Activated CD4-positive, CD25-positive, alpha-beta regulatory T cell treated with anti-CD3 and anti-CD28 coated beads, Interleukin-2, amount 50 U/mL, for 16 hours (primary cell): Measurements from ENCODE around the gene ATRNL1.
"Not testable (repeated sequence)": the region's sequence is repeated elsewhere in the genome, so short reads cannot be mapped to it uniquely, and the experiment has no call there.

ENCODE experiments used
- DNase-seq: peaks from one replicate; pipeline ENCODE4 v3.0.0-alpha.2; 2020; ENCODE audit warnings: low read depth, low spot score

The ATRNL1 gene

DNA sequence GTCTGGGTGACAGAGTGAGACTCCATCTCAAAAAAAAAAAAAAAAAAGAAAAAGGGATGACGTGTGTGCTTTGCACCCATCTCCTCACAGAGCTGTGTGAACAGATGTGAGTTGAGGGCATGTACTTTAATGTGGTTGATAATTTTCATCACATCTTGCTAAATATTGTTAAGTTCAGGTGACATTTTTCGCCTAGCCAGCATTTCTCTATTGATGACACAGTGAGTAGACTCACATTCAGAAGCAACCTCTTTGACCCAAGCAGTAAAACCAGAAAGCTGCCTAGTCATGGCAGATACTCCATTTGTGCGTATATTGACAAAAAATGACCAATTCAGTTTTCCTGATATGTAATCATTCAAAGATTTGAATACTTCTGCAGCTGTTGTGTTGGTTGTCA, 126.0 kb downstream of the ATRNL1 start:
- DNase-seq = no peak

- no peak for DNase-seq
These were observed 128.9 kb downstream of the ATRNL1 start for GRCh38 chr10:115222039-115222438.

- DNase-seq = no peak
These were observed 146.6 kb downstream of the ATRNL1 start for GRCh38 chr10:115239761-115240160.

GRCh38 chr10:115250784-115251183, 157.6 kb downstream of the ATRNL1 start:
- no peak for DNase-seq

- not testable (repeated sequence) for DNase-seq
These were observed 160.6 kb downstream of the ATRNL1 start for GRCh38 chr10:115253765-115254164.

DNA sequence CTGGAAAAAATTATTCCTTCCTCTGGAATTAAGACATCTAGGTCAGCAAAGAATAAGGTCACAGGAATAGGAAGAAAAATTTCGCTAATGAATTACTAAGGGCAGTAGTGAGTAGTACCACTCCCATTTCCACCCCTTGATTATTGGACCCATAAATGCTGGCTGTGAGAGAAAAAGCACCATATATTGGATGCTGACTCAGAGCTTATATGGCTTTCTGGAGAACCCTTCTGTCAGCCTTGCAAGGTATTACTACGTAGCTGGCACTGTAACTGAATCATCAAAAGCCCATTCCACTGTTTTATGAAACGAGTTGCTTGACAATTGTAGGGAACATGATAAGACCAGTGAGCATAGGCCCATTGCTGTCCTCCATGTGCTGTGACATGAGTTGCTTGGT, 179.3 kb downstream of the ATRNL1 start:
- DNase-seq = no peak

- DNase-seq = no peak
These were observed 185.1 kb downstream of the ATRNL1 start for GRCh38 chr10:115278294-115278693.

DNA sequence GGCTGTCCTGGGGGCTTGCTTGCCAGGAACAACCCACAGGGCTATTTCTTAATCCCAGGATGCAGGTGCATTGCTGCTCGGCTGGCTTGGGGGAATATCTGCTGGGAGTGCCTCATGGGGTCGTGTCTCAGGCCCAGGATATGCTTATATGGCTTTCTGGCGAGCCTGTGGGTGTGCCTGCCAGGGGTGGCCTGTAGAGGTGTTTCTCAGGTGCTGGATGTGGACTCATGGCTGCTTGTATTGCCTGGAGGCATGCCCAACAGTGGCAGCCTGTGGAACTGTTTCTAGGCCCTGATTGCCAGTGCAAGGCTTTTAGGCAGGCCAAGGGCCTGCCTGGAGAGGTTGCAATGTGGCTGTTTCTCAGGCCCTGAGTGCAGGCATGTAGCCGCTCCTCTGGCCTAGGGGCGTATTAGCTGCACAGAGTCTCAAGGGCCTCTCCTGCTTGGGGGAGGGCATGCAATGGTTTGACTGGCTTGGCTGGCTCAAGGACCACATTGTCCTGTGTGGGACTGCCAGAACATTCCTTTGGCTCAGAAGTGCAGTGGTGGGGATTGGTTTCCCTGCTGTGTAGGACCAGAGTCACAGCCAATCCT, 202.1 kb downstream of the ATRNL1 start:
- DNase-seq = no peak

DNA sequence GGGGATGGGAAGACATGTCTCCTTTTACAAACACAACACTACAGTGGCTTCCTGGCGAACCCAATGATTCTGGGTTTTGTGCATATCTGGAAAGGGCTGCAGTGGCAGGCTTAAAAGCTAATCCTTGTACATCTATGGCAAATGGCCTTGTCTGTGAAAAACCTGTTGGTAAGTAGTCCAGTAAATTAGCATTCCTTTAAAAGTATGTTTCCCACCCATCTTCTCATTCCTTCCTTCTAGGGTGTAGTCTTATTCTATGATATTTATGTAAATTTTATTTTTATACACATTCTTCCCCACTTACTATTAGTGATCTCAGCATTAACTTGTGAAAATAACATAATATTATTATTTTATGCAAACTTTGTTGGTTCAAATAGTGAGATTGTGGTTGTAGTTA, 206.9 kb downstream of the ATRNL1 start:
- DNase-seq = no peak

GRCh38 chr10:115319669-115320068, 226.5 kb downstream of the ATRNL1 start:
- not testable (repeated sequence) for DNase-seq

DNA sequence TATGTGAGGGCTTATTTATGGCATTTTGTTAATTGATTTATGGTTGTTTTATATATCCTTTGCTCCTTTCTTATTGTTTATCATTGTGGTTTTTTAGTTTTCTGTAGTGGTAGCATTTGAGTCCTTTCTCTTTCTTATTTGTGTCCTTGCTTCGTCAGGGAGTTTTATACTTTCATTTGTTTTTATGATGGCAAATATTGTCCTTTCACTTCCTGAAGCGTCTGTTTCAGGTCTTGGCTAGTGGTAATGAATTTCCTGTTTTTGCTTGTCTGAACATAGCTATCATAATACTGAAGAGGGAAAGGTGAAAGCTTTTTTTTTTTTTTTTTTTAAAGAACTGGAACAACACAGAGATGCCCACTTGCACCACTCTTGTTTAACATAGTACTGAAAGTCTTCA, 228.2 kb downstream of the ATRNL1 start:
- DNase-seq = no peak

GRCh38 chr10:115328331-115328730, 235.2 kb downstream of the ATRNL1 start:
- DNase-seq = no peak

- DNase-seq = no peak
These were observed 242.2 kb downstream of the ATRNL1 start for GRCh38 chr10:115335366-115335765.

- DNase-seq = no peak
These were observed 262.1 kb downstream of the ATRNL1 start for GRCh38 chr10:115355162-115355760.

DNA sequence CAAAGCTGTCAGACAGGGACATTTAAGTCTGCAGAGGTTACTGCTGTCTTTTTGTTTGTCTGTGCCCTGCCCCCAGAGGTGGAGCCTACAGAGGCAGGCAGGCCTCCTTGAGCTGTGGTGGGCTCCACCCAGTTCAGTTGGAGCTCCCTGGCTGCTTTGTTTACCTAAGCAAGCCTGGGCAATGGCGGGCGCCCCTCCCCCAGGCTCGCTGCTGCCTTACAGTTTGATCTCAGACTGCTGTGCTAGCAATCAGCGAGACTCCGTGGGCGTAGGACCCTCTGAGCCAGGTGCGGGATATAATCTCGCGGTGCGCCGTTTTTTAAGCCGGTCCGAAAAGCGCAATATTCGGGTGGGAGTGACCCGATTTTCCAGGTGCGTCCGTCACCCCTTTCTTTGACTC, 274.8 kb downstream of the ATRNL1 start:
- DNase-seq = not testable (repeated sequence)

DNA sequence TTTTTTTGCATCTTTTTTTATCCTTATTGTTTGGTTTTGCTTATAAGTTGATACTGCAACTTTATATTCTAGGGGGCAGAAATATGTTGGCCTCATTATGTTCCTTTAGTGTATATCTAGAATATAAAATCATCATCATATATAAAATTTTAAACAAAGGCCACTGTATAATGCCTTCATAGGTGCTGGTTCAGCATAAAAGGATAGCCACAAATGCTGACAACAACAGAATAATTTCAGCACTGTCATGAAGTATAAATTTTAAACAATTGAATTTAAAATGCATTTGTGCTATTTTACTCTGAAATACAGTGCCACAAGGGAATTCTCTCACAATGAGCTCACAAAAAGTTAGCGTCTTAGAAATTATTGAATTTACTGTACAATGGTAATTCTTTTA, 285.9 kb downstream of the ATRNL1 start:
- DNase-seq = no peak

GRCh38 chr10:115384665-115385064, 291.5 kb downstream of the ATRNL1 start:
- DNase-seq = no peak

GRCh38 chr10:115390607-115391006, 297.4 kb downstream of the ATRNL1 start:
- DNase-seq = no peak

GRCh38 chr10:115398026-115398425, 304.9 kb downstream of the ATRNL1 start:
- DNase-seq = no peak

DNA sequence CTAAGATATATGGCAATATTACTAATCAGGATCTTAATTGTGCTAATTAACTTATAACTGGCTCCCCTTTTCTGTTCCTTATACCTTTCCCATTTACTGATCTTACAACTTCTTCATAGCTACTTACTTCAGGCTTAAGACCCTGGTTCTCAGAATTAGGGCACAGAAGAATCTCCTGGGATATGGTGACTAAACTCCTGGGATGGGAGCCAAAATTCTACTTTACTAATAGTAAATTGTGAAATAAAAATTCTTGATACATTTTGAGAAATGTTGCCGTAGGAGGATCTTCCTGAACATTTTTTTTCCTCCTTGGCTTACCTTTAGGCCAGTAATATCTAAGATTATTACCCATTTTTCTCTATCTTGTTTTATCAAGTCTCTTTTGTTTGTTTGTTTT, 309.5 kb downstream of the ATRNL1 start:
- DNase-seq = no peak

- not testable (repeated sequence) for DNase-seq
These were observed 312.7 kb downstream of the ATRNL1 start for GRCh38 chr10:115405838-115406237.

DNA sequence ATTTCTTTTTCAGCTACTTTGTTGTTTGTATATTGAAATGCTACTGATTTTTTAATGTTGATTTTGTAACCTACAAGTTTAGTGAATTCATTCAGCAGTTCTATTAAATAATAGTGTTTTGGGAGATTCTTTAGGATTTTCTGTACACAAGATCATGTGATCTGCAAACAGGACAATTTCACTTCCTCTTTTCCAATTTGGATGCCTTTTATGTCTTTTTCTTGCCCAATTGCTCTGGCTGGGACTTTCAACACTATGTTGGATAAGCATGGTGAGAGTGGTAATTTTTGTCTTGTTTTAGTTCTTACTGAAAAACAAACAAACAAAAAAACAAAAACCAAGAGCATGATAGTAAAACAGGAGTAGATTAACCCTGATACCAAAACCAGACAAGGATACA, 316.2 kb downstream of the ATRNL1 start:
- no peak for DNase-seq

DNA sequence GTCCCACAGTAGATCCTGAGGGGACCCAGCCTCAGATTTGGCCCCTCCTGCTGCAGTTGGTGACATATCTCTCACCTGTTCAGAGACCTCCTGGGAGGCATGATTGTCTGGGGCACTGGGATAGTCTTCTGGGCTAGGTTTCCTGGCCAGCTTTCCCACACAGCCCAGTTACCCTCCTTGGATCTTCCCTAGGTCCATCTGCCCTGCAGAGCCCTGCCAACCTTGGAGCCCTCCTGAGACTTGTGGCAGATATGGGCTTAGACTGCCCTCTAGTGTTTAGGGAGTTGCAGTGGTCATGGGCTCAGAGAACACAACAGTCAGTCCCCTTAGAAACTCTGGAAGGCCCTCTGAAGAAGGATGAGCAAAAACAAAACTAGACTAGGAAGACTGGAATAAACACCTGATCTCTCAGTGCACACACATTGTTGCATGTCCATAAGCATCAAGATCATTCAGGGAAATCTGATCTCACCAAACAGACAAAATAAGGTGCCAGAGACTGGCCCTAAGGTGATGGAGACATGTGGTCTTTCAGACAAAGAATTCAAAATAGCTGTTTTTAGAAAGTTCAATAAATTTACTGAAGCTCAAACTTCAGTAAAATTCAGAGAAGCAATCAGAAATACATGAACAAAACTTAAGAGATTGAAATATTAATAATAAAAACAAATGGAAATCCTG, 324.6 kb downstream of the ATRNL1 start:
- DNase-seq = no peak
